GM12873 (cell line): ENCODE results near the gene NAV2.

Experiments
- CTCF ChIP-seq: IDR thresholded peaks from 2 replicates; pipeline ENCODE4 v1.5.1; 2012; ENCODE audit warnings: low read depth, mild to moderate bottlenecking, moderate library complexity, low read length, control low read depth; ENCODE audit not compliant: insufficient read depth; ENCODE audit errors: missing control alignments

NAV2 gene

DNA sequence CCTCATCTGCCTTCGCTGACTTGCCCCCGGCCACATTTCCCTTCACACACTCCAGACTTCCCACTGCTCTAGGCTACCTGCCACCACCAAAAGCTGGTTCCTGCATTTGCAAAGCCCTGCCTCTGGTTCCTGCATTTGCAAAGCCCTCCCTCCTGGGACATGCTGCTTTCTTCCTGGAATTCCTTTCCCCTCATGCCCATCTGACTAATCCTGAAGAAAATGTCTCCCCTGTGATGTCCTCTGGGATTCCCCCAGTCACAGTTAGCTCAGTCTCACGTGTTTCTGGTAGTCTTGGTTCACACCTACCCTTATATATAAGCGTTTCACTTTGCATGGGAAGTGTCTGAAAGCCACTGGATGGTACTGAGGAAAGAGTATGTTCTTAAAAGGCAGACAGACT, 240.7 kb downstream of the NAV2 start:
- no peak for TF ChIP-seq CTCF

- TF ChIP-seq CTCF = no peak
Measured at GRCh38 chr11:19953909-19954308, 241.3 kb downstream of the NAV2 start.

DNA sequence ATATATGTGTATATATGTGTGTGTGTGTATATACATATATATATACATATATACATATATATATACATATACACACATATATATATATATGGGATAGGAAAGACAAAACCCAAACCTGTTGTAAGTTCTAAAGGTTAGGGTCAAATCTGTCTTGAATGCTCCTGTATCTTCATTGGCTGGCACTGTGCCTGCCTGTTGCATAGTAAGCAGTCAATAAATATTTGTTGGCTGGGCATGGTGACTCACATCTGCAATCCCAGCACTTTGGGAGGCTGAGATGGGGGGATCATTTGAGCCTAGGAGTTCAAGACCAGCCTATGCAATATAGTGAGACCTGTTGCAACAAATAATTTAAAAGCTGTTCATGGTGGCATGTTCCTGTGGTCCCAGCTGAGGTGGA, 242.3 kb downstream of the NAV2 start:
- TF ChIP-seq CTCF = no peak

DNA sequence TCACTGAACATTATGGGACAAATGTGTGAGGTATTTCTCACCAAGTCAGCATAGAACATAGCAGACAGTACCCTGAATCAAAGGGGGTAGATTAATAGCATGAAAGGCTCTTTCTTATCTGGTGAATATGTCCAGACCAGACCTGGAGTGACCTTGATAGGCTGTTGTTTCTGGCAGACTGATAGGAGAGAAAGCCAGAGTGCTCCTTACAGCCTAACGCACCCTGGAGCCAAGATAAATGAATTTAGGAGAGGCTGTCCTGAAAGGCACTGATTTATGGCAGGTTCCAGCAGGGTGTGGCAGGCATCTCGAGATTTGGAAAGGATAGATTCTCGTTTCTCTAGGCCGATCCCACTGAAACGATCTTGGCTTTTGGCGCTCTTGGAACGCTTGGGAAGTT, 243.0 kb downstream of the NAV2 start:
- no peak for TF ChIP-seq CTCF

DNA sequence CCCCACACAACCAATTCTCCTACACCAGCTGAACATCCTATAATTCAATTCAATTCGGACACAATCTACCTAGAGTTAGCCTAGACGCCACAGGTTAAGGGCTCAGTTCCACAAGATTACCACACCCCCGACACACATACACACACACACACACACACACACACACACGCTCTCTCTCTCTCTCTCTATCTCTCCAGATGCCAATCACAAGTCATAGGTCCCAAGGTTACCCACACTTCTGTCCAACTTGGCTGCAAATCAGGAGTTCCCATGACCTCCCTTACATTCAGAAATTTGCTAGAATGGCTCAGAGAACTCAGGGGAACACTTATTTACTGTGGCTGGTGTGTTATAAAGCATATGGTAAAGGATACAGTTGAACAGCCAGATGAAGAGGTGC, 243.6 kb downstream of the NAV2 start:
- no peak for TF ChIP-seq CTCF

GRCh38 chr11:19957294-19957943, 244.8 kb downstream of the NAV2 start:
- no peak for TF ChIP-seq CTCF

DNA sequence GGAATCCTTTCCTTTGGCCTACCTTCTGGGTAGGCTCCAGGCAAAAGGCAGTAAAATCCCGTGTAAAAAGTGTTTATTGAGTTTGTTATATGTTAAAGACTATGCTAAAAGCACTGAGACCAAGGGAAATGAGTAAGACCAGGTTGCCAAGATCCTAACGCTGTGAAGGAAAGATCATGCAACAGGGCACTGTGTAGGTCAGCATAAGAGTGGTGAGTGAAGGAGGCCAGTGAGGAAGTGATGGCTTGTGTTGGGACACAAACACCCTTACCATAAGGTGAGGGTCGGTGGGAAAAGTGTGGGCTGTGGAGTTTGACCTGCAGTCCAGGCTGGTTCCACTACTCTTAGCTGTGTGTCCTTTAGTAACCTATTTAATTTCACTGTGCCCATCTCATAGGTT, 245.6 kb downstream of the NAV2 start:
- TF ChIP-seq CTCF = no peak

- no peak for TF ChIP-seq CTCF
Measured at GRCh38 chr11:19959210-19959609, 246.6 kb downstream of the NAV2 start.
